Measurements from ENCODE around the gene ADARB1. TPM values are rescaled to one million over a fixed set of nuclear protein-coding genes. Genes with fewer than 3 reads are reported as not detected.

Gene ADARB1
- total RNA-seq, 1 donor from 2014 or later, result 14.5 TPM

DNA sequence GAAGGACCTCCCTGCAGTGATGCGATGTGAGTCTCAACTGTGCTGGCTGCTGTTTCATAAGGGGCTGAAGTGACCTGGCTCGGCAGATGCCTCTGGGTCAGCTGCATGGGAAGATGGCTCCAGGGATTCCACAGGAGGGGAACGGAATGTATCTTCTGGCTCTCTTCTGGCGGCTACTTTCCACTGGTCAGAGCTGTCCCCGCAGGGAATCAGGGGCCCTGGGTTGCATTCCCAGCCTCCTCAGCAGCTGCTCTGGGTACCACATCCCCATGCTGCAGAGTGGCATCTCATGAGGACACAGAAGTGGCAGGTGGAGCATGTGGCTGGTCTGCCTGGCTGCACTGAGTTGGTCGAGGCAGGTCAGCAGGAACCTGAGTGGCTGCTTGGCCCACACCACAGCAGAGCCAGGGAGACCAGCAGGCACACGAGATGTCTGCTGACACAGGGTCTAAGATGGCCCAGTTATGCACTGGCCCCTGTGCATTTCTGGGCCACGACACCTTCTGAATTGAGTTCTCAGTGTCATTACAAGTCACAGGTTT is 170.5 kb downstream of the ADARB1 start:
- Mint-ChIP-seq H3K4me1 (ENCODE audit: unreplicated experiment) (no peaks in the 10 kb centered on the region), H3K27ac (ENCODE audit: unreplicated experiment) (no peak overlapping the region), H3K9me3 (ENCODE audit: unreplicated experiment) (peaks cover 6% of the 10 kb centered on the region), H3K4me3 (ENCODE audit: unreplicated experiment) (no peak overlapping the region), H3K36me3 (ENCODE audit: low read depth, unreplicated experiment) (peaks cover 7% of the 10 kb centered on the region), H3K27me3 (ENCODE audit: unreplicated experiment) (peaks cover 3% of the 10 kb centered on the region)
- DNase-seq (ENCODE audit: low spot score), result no peak
- TF ChIP-seq, protein P1, sequence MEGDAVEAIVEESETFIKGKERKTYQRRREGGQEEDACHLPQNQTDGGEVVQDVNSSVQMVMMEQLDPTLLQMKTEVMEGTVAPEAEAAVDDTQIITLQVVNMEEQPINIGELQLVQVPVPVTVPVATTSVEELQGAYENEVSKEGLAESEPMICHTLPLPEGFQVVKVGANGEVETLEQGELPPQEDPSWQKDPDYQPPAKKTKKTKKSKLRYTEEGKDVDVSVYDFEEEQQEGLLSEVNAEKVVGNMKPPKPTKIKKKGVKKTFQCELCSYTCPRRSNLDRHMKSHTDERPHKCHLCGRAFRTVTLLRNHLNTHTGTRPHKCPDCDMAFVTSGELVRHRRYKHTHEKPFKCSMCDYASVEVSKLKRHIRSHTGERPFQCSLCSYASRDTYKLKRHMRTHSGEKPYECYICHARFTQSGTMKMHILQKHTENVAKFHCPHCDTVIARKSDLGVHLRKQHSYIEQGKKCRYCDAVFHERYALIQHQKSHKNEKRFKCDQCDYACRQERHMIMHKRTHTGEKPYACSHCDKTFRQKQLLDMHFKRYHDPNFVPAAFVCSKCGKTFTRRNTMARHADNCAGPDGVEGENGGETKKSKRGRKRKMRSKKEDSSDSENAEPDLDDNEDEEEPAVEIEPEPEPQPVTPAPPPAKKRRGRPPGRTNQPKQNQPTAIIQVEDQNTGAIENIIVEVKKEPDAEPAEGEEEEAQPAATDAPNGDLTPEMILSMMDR (IDR thresholded peaks at IDR 0.05; ENCODE audit: unreplicated experiment), result no peak

DNA sequence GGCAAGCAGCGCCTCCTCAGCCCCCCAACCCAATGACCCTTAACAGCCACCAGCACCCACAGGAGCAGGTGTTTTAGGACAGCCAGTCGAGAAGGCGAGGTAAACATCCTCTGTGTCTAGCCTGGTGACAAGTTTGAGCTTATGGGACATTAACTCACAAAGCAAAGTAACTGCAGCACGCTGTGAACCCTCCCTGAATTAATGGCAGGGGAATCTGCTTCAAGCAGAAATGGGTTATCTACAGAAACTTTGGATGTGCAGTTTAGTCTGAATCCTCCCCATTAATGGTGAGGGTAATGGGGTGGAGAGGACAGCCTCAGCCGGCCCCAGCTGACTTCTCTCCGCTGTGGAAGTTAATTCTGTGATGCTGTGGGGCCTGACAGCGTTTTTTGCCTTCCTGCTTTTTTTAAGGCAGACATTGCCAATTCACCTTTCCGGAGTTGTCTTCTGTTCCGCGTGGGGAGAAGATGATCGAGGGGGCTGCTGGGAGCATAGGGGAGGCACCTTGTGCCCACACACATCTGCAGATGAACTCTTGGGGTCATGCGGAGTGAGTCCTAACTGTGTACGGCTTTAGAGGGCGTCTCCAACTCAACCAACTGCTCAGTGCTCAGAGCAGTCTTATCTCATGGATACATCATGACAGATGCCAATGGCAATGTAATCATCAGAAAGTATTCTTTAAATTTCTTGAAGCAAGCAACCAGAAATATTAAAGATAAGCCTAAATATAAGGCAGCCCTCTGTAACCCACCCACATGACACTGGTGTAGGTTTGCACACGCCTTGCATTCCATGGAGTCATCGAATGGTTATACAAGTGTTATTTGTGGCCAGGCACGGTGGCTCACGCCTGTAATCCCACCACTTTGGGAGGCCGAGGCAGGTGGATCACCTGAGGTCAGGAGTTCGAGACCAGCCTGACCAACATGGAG is 172.3 kb downstream of the ADARB1 start:
- DNase-seq (ENCODE audit: low spot score), result no peak
- H3K27me3 Mint-ChIP-seq (ENCODE audit: unreplicated experiment), result peaks cover 3% of the 10 kb centered on the region
- peaks cover 7% of the 10 kb centered on the region for H3K36me3 Mint-ChIP-seq (ENCODE audit: low read depth, unreplicated experiment)
- TF ChIP-seq, protein P1 (IDR thresholded peaks at IDR 0.05; ENCODE audit: unreplicated experiment), result no peak
- H3K27ac Mint-ChIP-seq (ENCODE audit: unreplicated experiment), result no peak overlapping the region
- no peak overlapping the region for H3K4me3 Mint-ChIP-seq (ENCODE audit: unreplicated experiment)
- H3K4me1 Mint-ChIP-seq (ENCODE audit: unreplicated experiment), result no peaks in the 10 kb centered on the region
- H3K9me3 Mint-ChIP-seq (ENCODE audit: unreplicated experiment), result peaks cover 6% of the 10 kb centered on the region

DNA sequence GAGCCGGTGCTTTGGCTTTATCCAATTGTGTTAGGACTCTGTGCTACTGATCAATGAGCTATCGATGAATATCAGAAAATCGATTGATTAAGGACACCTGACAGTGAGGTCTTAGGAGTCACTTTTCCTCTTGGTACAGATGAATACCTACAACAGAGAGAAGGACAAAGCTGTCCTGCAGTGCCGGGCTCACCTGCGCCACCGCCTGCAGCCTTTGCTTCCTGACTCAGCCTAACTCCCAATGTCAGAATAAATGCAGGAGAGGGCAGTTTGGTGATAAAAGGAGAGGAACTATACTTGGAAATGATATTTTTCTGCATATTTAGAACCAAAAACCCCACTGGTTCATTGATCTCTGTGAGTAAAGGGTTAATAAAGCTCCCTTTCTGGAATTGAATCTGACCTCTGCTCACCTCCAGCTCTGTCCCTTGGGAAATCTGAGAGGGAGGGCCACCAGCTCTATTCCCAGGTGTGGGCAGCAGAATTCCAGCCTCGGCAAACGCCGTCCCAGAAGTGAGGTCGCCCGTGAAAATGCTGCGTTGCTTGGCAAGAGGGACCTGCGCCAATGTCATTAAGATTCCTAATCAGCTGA is 174.0 kb downstream of the ADARB1 start:
- Mint-ChIP-seq H3K27me3 (ENCODE audit: unreplicated experiment) (peaks cover 3% of the 10 kb centered on the region), H3K4me1 (ENCODE audit: unreplicated experiment) (no peaks in the 10 kb centered on the region), H3K9me3 (ENCODE audit: unreplicated experiment) (peaks cover 3% of the 10 kb centered on the region), H3K36me3 (ENCODE audit: low read depth, unreplicated experiment) (peaks cover 7% of the 10 kb centered on the region), H3K27ac (ENCODE audit: unreplicated experiment) (no peak overlapping the region), H3K4me3 (ENCODE audit: unreplicated experiment) (no peak overlapping the region)
- DNase-seq (ENCODE audit: low spot score), result no peak
- TF ChIP-seq, protein P1 (IDR thresholded peaks at IDR 0.05; ENCODE audit: unreplicated experiment), result no peak

DNA sequence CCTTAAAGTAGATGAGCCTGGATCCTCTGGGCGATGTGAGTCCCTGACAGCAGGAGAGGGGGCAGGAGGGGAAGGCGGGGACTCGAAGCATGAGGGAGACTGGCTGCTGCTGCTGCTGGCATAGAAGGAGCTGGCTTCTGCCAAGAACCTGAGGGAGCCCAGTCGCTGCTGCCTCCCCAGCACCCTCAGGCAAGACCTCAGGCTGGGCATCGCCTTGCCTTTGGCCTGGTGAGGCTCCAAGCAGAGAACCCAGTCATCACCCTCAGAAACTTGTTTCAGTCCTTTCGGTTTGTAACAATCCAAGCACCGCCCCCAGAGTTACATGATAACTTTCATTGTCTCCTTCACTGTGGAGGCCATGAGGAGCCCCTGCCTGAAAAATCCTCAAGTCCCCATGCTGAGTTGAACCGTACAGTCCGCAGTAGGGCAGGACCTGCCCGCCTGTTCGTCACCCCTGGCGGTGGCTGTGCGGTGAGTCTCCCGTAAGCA is 174.6 kb downstream of the ADARB1 start:
- Mint-ChIP-seq H3K4me1 (ENCODE audit: unreplicated experiment) (no peaks in the 10 kb centered on the region), H3K4me3 (ENCODE audit: unreplicated experiment) (no peak overlapping the region), H3K9me3 (ENCODE audit: unreplicated experiment) (no peaks in the 10 kb centered on the region), H3K36me3 (ENCODE audit: low read depth, unreplicated experiment) (peaks cover 3% of the 10 kb centered on the region), H3K27ac (ENCODE audit: unreplicated experiment) (no peak overlapping the region), H3K27me3 (ENCODE audit: unreplicated experiment) (peaks cover 3% of the 10 kb centered on the region)
- DNase-seq (ENCODE audit: low spot score), result no peak
- TF ChIP-seq, protein P1 (IDR thresholded peaks at IDR 0.05; ENCODE audit: unreplicated experiment), result no peak

Data from endothelial cell (in vitro differentiated cells).